ENCODE data around the gene ASCC1.

The ASCC1 gene

DNA sequence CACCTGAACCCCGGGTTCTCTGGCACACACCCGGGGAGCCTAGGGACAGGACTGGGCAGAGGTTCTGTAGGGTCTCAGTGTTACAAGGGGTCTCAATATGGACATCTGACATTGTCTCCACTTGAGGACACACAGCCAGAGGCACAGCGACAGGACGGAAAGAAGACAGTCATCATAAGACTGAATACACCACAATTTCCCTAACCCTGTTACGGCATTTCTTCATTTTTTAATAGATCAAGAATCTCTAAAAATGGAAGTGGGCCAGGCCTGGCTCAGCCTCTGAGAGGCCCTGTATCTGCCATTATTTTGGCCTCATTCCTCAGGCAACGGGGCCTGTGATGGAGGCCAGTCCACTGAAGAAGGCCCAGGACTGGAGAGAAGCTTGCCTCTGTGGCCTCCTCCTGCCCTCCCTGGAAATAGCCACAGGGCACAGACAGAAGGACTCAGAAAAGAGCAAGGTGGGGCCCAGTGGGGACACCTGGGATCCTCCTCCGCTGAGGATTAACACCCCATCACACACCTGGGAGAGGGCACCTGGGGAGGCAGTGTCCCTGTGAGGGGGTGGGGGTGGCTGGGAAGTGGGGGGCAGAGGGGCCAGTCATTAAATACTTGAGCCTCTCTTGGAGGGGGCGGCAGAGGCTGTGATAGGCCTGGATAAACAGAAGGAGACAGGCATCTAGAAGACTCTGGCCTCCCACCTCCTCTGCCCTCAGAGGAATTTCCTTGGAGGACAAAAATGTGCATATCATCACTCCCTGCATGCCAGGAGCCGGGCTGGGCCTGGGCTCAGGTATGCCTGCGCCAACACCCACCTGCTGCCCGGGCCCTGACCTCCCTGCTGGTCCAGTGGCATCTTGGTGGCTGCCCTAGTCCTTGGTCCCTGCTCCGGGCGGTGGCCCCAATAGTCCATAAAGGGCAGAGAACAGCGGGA is 135.8 kb downstream of the ASCC1 start:
- no peak for DNase-seq

DNA sequence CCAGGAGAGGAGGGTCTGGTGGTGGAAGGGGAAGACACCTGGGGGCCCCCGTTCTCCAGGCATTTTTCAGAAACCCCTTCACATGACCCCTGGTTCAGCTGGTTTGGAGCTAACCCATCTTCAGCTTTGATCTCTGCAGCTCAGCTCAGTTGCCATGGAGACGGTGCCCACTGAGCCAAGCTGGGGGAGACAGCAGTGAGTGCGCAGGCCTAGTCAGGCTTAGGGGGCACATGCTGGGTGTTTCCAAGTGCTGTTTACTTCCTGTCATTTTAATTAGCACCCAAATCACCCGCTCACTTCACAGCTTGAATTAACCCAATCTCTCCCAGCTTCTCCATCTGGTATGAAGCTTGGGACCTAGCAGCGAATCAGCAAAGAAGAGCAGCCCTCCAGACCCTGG is 136.7 kb downstream of the ASCC1 start:
- peak; percentile 80 for DNase-seq

DNA sequence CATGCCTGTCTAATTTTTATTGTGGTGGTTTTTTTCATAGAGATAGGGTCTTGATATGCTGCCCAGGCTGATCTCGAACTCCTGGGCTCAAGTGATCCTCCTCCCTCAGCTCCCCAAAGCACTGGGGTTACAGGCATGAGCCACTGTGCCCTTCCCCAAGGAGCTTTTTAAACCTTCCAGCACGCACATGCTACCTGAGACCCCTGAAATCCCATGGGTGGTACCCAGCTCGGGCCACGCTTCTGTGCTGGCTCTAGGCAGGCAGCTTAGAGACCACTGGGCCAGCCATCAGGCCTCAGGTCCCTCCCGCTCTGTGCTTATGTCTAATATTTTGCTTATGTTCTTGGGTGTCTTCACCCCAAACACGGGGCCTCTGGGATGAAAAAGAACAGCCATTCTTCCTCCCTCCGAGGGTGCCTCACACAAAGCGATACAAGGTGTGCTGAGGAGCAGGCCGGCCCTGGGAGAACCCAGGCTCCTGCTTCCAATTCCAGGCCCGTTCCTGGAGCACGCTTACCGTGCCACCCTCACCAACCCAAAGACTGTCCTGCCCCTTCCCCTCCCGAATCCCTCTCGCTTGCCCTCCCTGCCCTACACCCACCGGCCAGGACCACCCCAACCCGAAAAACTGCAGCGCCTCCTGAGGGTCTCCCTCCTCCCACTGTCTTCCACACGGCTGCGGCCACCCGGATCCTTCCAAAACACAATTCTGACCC is 138.6 kb downstream of the ASCC1 start:
- DNase-seq: no peak

DNA sequence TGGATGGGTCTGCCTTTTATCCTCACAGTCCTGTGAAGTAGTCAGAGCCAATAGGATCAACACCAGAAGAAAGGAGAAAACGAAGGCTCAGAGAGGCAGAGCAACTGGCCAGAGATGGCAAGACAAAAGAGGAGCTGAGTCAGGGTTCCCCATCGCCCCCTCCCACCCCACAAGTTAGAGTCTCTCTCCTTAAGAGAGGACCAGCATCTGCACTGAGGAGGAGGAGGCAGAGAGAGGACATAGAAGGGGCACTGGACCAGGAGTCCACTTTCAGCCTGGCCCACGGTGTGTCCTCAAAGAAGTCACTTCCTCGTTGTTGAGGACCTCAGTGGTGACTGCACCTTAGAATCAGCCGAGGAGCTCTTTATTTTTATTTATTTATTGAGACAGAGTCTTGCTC is 139.3 kb downstream of the ASCC1 start:
- DNase-seq: no peak

DNA sequence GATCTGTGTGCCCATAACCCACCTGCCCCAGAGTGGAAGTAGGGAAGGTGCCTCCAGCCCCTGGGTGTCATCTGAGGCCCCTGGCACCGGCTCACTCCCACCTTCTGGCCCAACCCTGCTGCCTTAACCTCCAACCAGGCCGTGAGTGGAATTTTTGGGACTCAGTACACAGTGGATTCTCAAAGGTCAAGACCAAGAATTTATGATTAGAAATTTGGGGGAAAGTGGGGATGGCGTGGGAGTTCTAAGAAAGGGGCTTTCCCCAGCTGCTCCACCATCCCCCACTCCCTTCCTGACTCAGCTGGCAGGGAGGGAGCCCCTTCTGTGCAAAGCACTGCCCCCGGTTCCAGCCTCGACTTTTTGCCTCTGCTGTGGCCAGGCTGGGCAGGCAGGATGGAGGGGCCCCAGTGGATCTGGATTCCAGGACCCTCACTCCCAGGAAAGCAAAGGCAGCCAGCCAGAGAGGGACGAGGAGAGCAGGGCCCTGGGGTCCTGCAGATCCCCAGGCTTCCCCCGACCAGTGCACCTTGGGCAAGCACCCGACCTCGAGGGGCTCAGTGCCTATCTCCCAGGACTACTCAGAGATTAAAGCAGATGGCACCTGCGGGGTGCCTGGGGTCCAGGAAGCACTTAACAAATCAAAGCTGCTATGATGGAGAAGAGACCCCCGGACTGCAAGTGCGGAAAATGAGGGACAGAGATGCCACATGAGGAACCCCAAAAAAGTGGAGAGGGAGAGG is 140.5 kb downstream of the ASCC1 start:
- no peak for DNase-seq

DNA sequence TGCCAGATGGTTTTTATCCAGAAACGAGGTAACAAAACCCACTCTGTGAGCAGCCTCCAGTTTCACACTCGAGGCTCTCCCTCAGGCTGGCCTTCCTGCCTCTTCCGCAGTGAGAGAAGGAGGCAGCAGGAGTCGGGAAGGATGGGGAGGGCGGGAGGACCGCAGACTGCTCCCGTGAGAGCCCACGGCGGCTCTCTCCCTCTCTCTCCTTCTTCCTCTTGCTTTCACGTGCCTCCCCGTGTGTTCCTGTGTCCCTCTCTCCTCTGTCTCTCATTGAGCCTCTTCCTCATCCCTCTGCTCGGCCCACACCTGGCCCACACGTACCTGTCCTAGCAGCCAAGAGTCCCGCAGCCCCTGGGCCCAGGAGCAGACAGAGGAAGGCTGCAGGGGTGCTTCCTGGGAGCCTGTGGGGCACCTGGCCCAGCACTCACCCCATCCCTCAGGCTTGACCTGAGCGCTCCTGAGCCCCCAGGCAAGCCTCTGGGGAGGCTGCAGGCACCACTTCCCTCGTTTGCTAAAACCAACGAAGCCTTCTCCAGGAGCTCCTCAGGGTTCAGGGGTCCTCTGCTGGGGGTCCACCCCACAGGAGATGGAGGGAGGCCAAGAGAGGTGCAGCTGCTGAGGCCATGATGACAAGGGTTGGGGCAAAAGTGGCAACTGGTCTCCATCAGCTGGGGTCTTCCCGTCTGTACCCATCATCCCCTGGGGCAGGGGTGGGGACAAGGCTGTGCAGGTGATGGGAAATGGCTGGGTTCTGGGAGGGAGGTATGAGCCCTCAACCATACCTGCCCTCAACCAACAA is 141.3 kb downstream of the ASCC1 start:
- DNase-seq: no peak

DNA sequence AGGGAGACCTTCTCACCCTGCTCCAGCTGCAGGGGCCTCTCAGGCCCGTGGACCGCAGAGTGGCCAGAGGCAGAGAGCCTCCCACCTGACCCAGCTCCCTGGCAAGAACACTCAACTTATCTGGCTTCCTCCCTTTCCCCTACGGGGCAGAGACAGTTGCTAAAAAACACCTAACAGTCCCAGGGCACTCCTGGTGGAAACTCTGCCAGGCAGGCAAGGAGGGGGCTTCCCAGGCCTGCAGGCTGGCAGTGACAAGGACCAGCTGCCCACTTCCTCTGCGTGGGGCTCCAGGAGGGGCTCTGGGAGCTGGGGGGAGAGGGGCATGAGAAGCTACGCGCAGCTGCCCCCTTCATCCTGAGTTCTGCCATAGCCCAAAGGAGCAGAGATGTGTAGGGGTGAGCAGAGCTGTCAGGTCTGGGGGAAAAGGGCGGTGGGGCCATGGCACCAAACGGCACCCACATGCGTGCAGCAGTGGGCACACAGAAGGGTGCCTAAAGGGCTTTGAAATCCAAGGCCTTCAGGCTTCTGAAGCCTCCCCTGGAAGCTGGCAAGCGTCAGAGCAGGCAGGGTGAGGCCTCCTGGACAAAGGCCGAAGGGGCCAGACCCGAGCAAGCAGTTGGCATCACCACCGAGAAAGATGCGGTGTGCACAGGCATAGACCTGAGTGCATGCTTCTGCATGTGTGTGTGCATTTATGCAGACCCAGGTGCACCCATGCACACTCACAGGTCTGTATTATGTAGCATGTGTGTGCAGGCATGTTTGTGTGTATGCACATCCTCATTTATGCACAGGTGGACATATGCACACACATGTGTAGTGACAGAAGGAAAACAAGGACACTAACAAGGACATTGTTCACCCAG is 142.1 kb downstream of the ASCC1 start:
- DNase-seq: no peak

DNA sequence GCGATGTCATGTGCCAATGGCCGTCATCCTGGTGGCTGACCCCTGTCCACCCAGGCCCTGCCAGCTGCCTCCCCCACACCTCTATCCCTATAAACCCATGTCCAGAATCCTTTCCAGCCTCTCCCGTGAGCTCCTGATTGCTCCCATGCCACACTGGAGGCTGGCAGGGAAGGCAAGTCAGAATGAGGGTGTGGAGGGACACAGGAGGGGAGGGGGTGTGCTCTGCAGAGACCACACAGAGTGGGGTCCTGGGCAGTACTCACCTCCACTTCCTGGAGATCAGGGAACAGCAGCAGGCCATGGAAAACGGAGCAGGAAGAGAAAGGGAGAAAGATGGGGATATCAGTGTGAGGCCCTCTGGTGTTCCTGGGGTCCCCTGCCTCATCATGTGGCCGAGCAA is 143.4 kb downstream of the ASCC1 start:
- no peak for DNase-seq

DNA sequence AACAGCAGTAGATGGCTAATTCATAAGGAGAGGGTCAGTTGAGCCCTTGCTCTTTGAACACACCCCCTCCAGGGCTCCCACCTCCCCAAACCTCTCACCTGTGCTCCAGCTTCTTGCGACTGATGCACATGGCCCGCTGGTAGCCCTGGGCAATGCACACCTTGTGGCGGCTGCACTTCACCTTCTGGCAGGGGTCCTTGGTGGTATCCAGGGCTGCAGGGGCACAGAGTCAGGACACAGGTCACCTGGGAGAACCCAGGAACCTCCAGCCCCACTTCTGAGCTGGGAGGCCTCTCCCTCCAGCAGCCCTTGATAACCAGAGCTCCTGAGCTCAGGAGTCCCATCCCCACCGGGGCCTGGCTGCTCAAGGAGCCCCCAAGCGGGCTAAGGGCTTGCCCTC is 144.0 kb downstream of the ASCC1 start:
- DNase-seq: no peak

DNA sequence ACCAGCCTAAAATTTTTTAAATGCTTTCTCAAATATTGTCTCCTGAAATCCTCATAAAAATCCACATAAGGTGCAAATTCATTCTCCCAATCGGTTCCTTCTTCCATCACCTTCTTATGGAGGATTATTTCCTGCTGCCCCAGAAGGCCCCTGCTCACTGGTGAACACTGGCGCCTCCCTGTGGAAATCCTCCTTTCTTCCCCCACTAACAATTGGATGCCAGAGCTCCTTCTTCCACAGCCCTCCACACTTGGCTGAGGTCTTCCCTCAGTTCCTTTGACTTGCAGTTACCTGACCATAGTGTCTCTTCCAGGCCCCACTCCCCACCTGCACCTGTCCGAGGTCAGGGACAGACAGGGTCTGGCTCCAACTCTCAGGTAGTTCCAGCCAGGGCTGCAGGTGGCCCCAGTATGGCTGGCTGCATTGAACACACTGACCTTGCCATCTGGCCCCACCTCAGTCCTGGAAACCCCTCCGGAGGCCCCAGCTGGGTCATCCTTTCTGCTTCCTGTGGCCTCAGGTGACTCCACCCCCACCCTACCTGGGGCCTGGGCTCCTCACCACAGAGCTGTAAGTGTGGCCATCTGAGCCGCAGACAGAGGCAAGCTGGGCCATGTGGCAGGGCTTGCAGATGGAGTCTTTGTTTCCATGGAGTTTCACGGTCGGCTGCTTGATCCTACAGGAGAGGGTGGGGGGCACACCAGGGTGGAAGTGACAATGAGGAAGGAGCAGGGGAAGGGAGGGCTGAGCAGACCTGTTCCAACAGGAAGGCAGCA is 146.1 kb downstream of the ASCC1 start:
- peak; percentile 92 for DNase-seq

DNA sequence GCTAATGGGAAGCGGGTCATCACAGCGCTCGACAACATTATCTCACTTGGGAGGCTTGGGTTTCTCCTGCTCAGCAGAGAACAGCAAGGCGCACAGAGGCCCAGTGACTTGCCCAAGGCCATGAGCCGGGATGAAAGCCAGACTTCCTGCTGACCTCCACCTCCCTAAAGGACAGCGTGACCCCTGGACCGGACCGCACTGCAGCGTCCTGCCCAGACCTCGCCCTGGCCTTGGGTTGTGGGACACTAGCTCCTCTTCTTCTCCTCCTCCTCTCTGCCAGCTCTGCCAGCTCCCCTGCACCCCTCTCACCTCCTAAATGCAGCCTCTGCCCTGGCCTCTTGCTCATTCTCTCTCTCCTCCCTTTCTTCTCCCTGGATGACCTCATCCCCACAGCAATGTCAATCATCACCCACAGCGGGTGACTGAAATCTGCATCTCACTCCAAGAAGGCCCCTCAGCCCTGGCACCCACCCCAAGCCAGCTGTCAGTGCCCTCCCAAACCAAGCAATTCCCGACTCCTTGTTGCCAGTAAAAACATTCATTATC is 147.1 kb downstream of the ASCC1 start:
- DNase-seq: peak; percentile 77

DNA sequence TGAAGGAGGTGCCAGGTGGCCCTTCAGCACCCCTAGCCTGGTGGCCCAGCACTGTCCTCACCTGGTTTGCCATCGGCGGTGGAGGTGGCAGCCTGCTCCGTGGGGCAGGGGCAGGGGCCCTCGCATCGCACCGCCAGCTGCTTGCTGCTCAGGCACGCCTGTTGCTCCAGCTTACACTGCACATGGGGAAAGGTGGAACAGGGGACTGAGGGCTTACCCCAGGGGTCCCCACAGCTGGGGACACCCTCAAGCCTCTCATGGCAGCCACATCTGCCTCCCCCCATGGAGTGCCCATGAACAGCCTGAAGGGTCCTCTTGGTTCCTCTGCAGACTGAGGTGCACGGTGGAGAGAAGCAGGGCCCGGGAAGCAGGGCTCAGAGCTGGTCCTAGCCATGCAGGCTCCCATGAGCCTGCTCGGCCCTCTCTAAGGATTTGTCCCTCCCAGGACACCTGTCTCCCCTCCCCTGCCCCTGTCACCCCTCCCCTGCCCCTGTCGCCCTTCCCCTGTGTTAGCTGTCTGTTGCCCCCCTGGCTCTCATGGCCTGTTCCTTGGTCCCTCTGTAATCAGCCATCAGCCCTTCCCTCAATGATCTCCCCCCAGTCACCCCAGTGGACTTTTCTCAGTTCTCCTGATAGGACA is 147.8 kb downstream of the ASCC1 start:
- no peak for DNase-seq

DNA sequence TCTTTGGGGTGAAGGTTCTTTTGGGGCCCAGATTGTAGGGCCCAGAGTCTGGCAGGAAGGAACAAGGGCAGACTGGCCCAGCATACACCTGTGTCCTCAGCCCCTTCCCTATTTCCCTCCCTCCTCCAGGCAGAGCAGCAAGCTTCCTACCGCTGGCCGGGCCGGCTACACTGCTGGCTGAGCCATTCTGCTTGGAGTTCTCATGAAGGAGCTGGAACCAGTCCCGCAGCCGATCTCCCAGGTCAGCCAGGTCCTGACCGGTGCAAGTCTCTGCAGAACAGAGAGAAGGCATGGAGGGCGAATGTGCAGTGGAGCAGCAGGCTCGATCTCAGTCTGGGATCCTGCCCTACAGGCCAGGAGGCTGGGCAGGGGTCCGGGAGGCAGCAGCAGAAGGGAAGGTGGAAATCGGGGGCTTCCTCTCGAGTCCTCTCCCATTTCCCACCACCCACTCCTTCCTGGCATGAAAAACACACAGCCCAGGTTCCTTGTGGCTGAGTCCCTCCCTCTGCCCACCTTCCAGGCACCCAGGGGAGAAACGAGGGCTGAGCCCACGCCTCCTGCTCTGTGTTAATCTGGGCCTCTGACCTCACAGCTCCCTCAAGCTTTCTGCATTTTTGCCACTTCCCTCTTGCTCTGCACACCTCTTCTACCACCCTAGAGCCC is 148.5 kb downstream of the ASCC1 start:
- no peak for DNase-seq

DNA sequence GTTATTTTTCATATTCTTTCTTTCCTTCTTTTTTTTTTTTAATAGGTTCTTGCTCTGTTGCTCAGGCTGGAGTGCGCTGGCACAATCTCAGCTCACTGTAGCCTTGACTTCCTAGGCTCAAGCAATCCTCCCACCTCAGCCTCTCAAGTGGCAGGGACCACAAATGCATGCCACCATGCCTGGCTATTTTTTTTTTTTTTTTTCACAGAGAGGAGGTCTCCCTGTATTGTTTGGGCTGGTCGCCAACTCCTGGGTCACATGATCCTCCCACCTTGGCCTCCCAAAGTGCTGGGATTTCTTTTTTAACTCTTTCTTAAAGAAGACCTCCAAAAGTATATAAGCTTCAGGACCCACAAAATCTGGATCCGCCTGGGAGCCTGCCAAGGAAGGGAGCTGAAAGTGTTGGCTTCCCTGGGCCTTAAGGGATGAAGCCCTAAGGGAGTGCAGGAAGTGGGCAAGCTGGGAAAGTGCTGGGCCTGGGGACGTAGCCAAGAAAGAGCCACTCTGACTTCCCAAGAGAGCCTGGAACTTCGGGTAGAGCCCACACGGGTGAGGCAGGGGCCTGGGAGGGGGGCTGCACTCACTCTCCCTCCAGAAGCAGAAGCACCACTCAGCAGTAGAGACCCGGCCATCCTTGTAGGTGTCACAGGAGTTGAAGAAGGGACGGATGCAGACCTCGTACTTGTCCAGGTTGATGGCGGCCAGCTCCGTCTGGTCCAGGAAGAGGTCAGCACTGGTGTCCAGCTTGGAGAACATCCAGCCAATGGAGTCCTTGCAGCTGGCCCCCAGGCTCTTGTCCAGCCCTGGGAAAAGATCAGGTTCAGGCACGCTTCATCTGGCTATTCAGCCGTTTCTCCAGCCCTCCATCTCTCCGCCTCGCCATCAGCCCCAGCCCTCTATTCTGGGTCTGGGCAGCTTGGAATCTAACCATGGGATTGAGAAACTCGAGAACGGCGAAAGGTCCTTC is 149.5 kb downstream of the ASCC1 start:
- no peak for DNase-seq

DNA sequence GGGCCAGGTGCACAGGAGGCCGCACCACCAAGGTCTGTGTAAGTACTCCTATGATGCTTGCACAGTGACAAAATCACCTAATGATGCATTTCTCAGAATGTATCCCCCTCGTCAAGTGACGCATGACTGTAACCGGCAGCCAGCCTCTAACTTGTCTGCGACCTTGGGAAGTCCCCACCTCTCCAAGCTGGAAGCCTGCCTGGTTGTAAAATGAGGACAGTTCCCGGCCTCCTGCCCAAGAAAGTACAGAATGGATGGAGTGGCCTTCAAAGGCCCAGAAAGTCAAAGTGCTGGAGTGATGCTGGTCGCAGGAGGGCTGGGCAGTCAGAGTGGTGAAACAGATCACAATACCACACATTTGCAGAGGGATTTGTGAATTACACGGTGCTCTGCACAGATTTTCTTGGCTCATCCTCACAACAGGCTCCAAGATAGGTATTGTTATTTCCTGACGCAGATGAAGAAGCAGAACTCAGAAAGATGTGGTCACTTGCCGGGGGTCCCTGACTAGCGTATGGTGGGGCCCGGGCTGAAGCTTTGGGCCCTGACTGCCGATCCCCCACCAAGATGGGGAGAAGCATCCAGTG is 150.5 kb downstream of the ASCC1 start:
- DNase-seq: no peak

DNA sequence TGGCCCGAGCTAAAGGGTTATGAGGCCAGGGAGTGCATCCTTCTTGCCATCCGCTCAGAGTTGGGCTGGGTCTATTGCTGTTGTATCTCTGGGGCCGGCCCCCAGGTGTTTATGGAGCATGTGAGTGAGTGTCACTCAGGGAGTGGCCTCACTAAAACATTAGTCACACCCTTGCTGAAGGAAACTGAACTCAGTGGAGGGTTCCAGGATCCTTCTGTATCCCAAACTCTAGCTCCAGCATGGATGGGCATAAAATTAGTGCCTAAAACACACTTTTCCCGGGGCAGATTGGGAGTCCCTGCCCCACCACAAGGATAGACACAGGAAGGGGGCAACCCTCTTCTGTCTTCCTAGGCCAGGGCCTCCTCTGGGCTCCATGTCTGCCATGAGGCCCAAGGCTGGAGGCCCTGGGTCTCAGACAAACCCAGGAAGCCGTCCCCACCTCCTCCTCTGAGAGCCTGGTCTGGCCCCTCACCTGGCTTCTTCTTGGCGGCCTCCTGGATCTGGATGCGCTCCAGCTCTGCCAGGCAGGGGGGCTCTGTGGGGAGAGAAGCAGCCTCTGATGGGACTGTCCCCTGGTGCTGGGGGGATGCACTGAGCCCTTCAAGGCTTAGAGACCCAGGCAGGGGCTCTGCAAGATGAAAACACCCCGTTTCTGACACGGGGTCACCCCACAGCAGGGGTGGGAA is 152.2 kb downstream of the ASCC1 start:
- DNase-seq: no peak

Measured in eye (tissue), 1 donor.